ENCODE measurements around the gene CAP1. TPM values are rescaled to one million over a fixed set of nuclear protein-coding genes. Genes with fewer than 3 reads are reported as not detected.

The CAP1 gene
- total RNA-seq, 2 donors from 2014 or later = 128 to 187 TPM

DNA sequence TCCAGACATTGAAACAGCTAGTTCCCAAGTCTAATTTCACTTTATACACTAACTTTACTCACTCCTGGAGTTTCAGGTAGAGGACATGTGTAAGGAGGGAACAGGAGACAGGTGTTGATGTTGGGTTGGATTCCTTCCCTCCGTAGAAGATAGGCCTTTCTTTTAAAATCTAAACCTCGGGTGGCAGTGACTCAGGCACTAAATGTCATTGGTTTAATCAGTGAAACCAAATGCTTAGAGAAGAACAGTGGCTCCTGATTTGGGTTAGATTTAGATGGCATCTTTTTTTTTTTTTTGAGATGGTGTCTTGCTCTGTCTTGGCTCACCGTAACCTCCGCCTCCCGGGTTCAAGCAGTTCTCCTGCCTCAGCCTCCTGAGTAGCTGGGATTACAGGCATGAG is 7.2 kb downstream of the CAP1 start:
- no peak for DNase-seq (ENCODE audit: low spot score)
- 82% methylated on average over 5 of the region's 5 CpGs for WGBS
- Histone ChIP-seq H3K36me3 (no peaks in the 10 kb centered on the region), H3K4me3 (no peak overlapping the region), H3K4me1 (replicated peaks) (no peaks in the 10 kb centered on the region), H3K9me3 (no peaks in the 10 kb centered on the region), H3K27me3 (replicated peaks; ENCODE audit: insufficient read depth) (no peaks in the 10 kb centered on the region), H3K27ac (no peak overlapping the region)
- intact Hi-C loops (cut with DNase I) = no loop called here
- no peak for TF ChIP-seq POLR2A (IDR thresholded peaks at IDR 0.05)
- TF ChIP-seq, protein P1, sequence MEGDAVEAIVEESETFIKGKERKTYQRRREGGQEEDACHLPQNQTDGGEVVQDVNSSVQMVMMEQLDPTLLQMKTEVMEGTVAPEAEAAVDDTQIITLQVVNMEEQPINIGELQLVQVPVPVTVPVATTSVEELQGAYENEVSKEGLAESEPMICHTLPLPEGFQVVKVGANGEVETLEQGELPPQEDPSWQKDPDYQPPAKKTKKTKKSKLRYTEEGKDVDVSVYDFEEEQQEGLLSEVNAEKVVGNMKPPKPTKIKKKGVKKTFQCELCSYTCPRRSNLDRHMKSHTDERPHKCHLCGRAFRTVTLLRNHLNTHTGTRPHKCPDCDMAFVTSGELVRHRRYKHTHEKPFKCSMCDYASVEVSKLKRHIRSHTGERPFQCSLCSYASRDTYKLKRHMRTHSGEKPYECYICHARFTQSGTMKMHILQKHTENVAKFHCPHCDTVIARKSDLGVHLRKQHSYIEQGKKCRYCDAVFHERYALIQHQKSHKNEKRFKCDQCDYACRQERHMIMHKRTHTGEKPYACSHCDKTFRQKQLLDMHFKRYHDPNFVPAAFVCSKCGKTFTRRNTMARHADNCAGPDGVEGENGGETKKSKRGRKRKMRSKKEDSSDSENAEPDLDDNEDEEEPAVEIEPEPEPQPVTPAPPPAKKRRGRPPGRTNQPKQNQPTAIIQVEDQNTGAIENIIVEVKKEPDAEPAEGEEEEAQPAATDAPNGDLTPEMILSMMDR (IDR thresholded peaks at IDR 0.05) = no peak
- TF ChIP-seq POLR2AphosphoS5 (IDR thresholded peaks at IDR 0.05) = no peak

- Histone ChIP-seq H3K9me3 (no peaks in the 10 kb centered on the region), H3K4me1 (replicated peaks) (no peaks in the 10 kb centered on the region), H3K36me3 (no peaks in the 10 kb centered on the region), H3K27me3 (replicated peaks; ENCODE audit: insufficient read depth) (no peaks in the 10 kb centered on the region), H3K4me3 (no peak overlapping the region), H3K27ac (no peak overlapping the region)
- intact Hi-C loops (cut with DNase I) = no loop called here
- no peak for DNase-seq (ENCODE audit: low spot score)
- TF ChIP-seq, protein P1 (IDR thresholded peaks at IDR 0.05) = no peak
- TF ChIP-seq POLR2A (IDR thresholded peaks at IDR 0.05) (no peak), POLR2AphosphoS5 (IDR thresholded peaks at IDR 0.05) (no peak)
- 20% methylated on average over 2 of the region's 2 CpGs for WGBS
Measured at GRCh38 chr1:40049725-40050124, 9.2 kb downstream of the CAP1 start.

DNA sequence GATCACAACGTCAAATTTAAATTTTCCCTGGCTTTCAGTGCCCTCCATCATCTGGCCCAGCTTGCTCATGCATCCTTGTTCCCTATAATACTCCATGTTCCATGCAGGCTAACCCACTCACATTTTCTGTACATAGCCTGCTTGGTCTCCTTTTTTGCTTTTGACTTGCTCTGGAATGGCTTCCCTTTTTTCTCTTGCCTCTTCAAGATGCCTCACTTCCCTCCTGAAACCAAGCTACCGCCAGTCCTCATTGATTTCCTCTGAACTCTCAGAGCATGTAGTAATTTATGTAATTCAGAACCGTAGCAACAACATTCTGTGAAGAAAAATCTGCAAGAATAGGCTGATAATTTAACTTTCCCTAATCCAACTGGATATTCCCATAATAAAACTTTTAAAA is 10.3 kb downstream of the CAP1 start:
- Histone ChIP-seq H3K4me3 (no peak overlapping the region), H3K36me3 (no peaks in the 10 kb centered on the region), H3K9me3 (no peaks in the 10 kb centered on the region), H3K27ac (no peak overlapping the region), H3K27me3 (replicated peaks; ENCODE audit: insufficient read depth) (no peaks in the 10 kb centered on the region), H3K4me1 (replicated peaks) (no peaks in the 10 kb centered on the region)
- 89% methylated on average over 3 of the region's 3 CpGs for WGBS
- DNase-seq (ENCODE audit: low spot score) = no peak
- intact Hi-C loops (cut with DNase I) = no loop called here
- TF ChIP-seq, protein P1 (IDR thresholded peaks at IDR 0.05) = no peak
- no peak for TF ChIP-seq POLR2A (IDR thresholded peaks at IDR 0.05)
- no peak for TF ChIP-seq POLR2AphosphoS5 (IDR thresholded peaks at IDR 0.05)

- H3K9me3 ChIP-seq = no peaks in the 10 kb centered on the region
- TF ChIP-seq, protein P1 (IDR thresholded peaks at IDR 0.05) = no peak
- TF ChIP-seq POLR2A (IDR thresholded peaks at IDR 0.05) = no peak
- TF ChIP-seq POLR2AphosphoS5 (IDR thresholded peaks at IDR 0.05) = no peak
- H3K27ac ChIP-seq = no peak overlapping the region
- DNase-seq (ENCODE audit: low spot score) = no peak
- no peaks in the 10 kb centered on the region for H3K4me1 ChIP-seq (replicated peaks)
- intact Hi-C loops (cut with DNase I) = no loop called here
- H3K4me3 ChIP-seq = no peak overlapping the region
- 86% methylated on average over 11 of the region's 11 CpGs for WGBS
- H3K36me3 ChIP-seq = no peaks in the 10 kb centered on the region
- H3K27me3 ChIP-seq (replicated peaks; ENCODE audit: insufficient read depth) = no peaks in the 10 kb centered on the region
Measured at GRCh38 chr1:40053138-40053887, 12.8 kb downstream of the CAP1 start.
